OCI-LY3 (cell line): ENCODE results near the gene TLL2.

Source experiments
- EZH2phosphoT487 ChIP-seq: fragments of 200-600 bp; shearing (Covaris generic); IDR thresholded peaks from 2 replicates; pipeline ENCODE4 v1.6.1; 2018; ENCODE audit warnings: antibody characterized with exemption, mixed run types, low read depth
- TF ChIP-seq, protein P1 (sequence below): fragments of 200-600, 300-600 bp; sonication (generic); IDR thresholded peaks from 2 replicates; pipeline ENCODE4 v1.5.1; 2014; ENCODE audit warnings: antibody characterized with exemption, low read length, low read depth

DNA sequence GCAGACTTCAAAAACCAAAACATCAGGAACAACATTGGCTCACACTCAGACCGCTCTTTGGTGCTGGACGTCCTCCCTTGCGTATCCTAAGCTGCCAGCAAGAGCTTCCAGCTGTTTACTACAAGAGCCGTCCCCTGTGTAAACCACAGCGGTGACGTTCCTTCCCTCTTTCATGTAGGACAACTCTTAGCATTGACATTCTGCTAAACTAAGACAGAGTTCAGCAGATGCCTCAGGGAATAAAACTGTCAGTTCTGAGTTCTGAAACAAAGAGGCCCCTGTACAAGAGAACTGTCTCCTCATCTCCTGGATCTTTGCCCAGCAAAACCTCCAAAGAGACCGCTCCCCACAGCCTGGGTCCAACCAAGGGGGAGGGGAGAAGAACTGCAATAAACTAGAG lies 97.1 kb downstream of the TLL2 start:
- TF ChIP-seq, protein P1, sequence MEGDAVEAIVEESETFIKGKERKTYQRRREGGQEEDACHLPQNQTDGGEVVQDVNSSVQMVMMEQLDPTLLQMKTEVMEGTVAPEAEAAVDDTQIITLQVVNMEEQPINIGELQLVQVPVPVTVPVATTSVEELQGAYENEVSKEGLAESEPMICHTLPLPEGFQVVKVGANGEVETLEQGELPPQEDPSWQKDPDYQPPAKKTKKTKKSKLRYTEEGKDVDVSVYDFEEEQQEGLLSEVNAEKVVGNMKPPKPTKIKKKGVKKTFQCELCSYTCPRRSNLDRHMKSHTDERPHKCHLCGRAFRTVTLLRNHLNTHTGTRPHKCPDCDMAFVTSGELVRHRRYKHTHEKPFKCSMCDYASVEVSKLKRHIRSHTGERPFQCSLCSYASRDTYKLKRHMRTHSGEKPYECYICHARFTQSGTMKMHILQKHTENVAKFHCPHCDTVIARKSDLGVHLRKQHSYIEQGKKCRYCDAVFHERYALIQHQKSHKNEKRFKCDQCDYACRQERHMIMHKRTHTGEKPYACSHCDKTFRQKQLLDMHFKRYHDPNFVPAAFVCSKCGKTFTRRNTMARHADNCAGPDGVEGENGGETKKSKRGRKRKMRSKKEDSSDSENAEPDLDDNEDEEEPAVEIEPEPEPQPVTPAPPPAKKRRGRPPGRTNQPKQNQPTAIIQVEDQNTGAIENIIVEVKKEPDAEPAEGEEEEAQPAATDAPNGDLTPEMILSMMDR, result no peak
- no peak for TF ChIP-seq EZH2phosphoT487
